ENCODE data around the gene SLC2A8.

Gene SLC2A8

DNA sequence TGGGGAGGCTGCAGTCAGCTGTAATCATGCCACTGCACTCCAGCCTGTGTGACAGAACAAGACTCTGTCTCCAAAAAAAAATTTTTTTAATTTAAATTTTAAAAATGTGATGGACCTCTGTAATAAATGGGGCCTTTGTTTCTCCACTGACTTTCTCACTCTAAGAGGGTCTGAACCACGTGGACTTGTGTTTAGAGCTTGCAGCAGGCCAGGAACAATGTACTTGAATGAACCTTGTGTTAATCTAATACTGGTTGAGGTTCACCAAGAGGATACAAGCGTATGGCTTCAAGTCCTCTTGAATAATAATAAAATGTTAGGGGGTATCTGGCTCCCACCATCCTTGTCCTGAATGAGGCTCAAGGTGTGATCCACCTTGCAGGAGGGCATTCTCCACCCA is 14.4 kb upstream of the SLC2A8 start:
- no peak for DNase-seq

GRCh38 chr9:127384016-127384730 is 12.8 kb upstream of the SLC2A8 start:
- DNase-seq = no peak

DNA sequence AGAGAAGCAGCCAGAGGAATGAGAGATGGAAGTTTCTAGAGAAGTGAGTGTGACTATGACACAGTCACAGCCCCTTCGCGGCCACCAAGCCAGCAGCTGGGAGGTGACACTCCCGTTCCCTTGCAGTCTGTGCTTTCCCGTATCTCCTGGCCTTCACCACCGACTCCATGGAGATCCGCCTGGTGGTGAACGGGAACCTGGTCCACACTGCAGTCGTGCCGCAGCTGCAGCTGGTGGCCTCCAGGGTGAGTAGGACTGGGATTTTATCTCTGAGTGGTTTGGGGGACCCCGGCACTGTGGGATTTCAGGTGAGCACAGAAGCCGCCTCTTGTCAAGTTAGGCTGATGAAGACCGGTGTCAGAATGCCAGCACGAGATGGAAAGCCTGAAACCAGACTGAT is 12.1 kb upstream of the SLC2A8 start:
- no peak for DNase-seq

DNA sequence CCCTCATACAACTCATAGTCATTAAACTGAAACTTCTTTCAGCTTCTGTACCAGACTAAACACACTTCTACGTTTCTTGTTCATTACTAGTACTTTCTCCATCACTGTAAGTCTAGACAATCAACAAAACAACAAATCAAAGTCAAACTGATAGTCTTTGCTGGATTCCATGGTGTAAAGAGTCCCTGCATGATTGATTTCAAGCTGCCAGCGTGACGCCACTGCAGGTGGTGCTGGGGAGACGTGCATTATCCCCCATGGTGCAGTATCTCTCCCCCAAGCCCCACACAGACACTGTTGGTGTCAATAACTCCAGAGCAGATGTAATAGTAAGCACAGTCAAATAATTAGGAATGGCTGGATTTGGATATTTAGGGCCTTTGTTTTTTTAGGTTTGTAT is 10.7 kb upstream of the SLC2A8 start:
- no peak for DNase-seq

DNA sequence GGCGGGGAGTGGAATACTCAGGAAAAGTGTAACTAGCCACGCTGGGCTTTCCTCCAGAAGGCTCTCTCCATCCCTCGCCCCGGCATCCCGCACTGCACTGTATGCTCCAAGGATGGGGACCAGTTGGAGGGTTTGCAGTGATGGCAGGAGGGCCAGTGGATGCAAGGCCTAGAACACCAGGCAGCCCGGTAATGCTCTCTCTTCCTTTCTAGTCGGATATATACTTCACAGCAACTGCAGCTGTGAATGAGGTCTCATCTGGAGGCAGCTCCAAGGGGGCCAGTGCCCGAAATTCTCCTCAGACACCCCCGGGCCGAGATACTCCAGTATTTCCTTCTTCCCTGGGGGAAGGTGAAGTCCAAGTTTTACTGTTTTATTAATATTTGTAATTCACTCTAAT is 10.0 kb upstream of the SLC2A8 start:
- DNase-seq = no peak

DNA sequence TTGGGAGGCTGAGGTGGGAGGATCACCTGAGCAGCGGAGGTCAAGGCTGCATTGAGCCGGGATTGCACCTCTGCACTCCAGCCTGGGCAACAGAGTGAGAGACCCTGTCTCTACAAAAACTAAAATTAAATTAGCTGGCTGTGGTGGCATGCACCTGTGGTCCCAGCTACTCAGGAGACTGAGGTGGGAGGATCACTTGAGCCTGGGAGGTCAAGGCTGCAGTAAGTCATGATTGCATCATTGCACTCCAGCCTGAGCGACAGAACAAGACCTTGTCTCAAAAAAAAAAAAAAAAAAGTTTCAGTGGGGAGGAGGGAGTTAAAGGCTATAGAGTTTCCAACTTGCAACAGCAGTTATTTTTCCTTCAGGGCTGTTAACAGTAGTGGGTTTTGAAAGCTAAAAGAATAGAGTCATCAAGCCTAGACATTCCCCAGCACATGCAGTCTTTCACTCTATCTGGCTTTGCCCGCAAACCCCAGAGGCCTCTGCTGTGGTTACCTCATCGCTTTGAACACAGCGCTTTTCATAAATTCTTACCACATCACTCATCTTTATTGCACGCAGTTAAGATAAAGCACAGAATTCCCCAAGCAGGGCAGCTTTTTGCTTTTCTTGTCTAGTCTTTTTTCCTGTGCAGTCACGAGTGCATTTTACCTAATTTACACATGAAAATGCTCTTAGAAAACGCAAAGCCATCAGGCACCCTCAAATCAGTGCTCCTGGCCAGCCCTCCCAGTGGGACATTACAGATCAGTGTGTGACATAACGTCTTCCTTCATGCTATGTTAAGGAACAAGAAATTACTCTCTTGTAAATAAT is 8.7 kb upstream of the SLC2A8 start:
- DNase-seq = peak; percentile 94

- DNase-seq = peak; percentile 27
These were observed 8.1 kb upstream of the SLC2A8 start for GRCh38 chr9:127388856-127389238.

GRCh38 chr9:127389381-127390247 is 7.4 kb upstream of the SLC2A8 start:
- DNase-seq = no peak

GRCh38 chr9:127390248-127390545 is 6.8 kb upstream of the SLC2A8 start:
- no peak for DNase-seq

GRCh38 chr9:127390563-127390962 is 6.4 kb upstream of the SLC2A8 start:
- no peak for DNase-seq

- no peak for DNase-seq
These were observed 4.8 kb upstream of the SLC2A8 start for GRCh38 chr9:127392166-127392565.

GRCh38 chr9:127392976-127393375 is 4.0 kb upstream of the SLC2A8 start:
- no peak for DNase-seq

- no peak for DNase-seq
These were observed 3.3 kb upstream of the SLC2A8 start for GRCh38 chr9:127393645-127394044.

- no peak for DNase-seq
These were observed 1.3 kb upstream of the SLC2A8 start for GRCh38 chr9:127395497-127396252.

DNA sequence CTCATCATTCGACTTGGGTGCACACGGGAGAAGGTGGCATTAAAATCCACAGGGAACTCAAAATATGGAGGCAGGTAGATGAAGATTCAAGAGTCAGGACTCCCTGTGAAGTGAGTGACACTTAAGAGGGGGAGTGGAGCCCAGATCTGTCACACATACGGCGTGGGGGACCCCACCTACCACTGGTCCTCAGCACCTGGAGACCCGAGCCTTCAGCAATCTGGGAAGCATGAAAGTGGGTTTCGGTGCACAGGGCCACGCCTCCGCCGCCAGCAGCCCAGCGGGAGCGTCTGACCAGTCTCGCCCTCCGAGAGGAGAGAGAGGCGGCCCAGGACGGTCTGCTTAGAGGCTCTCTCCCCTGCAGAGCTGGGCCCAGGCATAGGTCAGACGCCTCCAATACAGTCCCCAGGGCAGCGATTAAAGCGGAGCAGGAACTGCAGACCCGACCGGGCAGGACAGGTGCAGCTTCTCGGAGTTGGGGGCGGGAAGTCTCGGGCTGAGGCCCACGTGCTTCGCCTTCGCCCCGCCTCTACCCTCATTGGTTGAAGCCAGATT is 639 bp upstream of the SLC2A8 start:
- DNase-seq = no peak

GRCh38 chr9:127397646-127398274 is 791 bp downstream of the SLC2A8 start:
- peak; percentile 33 for DNase-seq

DNA sequence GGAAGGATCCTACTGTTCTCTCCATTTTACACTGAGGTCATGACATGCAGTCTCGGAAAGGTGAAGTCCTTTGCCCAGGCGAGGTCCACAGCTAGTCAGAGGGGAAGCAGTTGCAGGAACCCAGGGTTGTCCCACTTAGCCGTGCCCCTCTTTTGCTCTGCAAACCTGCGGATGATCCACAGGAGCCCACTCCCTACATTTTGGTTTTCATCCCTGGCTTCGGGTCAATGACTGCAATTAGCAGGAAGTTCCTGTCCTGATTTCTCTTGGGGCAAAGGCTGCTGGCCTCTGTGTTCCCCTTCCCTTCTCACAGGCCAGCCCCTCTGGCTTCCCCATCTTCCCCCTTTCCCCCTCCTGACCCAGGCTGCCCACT is 1.3 kb downstream of the SLC2A8 start:
- DNase-seq = no peak

- DNase-seq = no peak
These were observed 1.9 kb downstream of the SLC2A8 start for GRCh38 chr9:127398715-127399400.

- DNase-seq = no peak
These were observed 2.8 kb downstream of the SLC2A8 start for GRCh38 chr9:127399736-127400269.

GRCh38 chr9:127402401-127403090 is 5.6 kb downstream of the SLC2A8 start:
- no peak for DNase-seq
